Amygdala (tissue), 56 donors: ENCODE measurements around the gene ZNF787.

Source experiments
- DNase-seq, 56 donors: peaks; one replicate each; lab custom pipeline; 2025; lab: John Stamatoyannopoulos, UW

Gene ZNF787

DNA sequence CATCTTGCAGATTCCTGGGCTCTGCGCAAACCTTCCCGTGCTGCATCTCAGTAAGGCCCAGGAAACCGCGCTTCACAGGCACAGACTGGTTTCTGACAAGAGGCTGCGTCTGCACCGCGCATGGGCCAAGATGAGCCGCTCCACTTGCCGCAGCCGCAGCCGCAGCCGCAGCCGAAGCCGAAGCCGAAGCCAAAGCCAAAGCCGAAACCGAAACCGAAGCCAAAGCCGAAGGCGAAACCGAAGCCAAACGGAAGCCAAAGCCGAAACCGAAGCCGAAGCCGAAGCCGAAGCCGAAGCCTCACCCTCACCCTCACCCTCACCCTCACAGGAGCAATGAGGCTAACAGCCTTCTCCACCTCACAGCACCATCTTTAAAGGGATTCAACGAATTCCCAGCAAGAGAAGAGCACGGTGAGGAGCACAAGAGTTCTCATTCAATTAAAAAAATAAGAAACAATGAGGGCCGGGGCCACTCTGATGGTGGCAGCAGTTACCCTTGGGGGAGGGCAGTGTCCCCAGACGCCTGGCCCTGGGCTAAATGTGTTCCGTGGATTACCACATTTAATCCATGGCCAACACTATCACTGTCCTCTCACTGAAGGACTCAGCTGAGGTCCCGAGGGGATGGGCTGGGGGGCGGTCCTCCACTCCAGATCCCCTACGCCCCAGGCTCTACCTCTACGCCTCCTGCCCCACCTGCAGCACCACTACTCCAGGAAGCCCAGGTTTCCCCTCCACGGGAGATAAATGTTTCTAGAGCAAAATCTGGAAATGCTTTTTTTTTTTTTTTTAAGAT is 29.1 kb downstream of the ZNF787 start:
- peak in 2 of 56 donors; percentile 16 to 29 for DNase-seq

DNA sequence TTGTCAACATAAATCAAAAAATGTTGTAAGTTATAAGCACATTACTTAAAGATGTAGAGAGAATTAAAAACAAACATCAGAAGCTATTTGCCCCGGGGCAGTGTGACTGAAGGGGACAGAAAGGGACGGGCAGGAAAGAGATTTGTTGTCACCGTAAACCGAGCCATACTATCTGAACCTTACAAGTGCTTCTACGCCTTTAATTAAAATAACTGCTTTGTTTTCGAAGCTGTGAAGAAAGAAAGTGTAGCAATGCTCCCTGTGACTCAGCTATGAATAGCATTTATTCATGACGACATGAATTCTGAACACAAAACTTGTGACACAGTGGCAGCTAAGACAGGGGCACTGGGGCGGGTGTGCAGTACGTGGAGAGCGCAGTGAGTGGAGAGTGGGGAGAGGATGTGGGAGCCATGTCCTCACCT is 30.0 kb downstream of the ZNF787 start:
- peak in 12 of 56 donors; percentile 5 to 40 (median 18) for DNase-seq

DNA sequence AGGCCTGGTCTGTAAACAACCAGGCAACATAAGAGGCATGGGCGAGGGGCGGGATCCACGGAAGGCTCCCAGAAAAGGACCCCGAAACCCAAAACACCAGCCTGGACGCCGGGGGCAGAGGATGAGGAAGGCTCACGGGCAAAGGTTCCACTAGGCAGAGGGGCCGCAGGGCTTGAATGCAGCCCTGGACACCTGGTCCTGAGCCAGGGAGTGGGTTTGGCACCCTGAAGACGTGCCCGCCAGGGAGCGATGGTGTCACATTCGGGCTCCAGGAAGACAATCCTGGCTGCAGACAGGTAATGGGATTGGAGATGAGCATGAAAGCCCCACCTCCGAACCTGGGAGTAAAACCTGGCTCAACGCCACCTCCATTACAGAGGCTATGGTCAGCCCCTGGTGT is 31.8 kb downstream of the ZNF787 start:
- no peak for DNase-seq

DNA sequence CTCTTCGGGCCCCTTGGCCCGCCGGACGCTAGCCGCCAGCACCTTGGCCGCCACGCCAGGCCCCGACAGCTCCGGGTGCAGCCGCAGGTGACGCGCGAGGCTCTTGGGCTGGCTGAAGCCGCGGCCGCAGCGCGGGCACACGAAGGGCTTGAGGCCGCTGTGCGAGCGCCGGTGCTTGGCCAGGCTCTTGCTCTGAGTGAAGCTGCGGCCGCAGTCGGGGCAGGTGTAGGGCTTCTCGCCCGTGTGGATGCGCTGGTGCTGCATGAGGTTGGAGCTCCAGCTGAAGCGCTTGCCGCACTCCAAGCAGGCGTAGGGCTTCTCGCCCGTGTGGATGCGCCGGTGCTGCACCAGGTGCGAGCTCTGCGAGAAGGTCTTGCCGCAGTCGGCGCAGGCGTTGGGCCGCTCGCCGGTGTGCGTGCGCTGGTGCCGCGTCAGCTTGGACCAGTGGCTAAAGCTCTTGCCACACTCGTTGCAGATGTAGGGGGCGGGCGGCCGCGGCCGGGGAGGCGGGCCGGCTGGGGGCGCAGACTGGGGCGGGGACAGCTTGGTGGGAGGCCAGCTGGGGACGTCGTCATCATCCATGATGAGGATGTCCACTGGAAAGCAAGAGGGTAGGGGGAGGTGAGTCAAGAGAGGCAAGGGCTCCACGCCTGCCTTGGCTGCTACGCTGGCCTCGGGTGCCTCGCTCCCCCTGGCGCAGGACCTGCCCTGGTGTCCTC is 32.4 kb downstream of the ZNF787 start:
- DNase-seq: no peak

DNA sequence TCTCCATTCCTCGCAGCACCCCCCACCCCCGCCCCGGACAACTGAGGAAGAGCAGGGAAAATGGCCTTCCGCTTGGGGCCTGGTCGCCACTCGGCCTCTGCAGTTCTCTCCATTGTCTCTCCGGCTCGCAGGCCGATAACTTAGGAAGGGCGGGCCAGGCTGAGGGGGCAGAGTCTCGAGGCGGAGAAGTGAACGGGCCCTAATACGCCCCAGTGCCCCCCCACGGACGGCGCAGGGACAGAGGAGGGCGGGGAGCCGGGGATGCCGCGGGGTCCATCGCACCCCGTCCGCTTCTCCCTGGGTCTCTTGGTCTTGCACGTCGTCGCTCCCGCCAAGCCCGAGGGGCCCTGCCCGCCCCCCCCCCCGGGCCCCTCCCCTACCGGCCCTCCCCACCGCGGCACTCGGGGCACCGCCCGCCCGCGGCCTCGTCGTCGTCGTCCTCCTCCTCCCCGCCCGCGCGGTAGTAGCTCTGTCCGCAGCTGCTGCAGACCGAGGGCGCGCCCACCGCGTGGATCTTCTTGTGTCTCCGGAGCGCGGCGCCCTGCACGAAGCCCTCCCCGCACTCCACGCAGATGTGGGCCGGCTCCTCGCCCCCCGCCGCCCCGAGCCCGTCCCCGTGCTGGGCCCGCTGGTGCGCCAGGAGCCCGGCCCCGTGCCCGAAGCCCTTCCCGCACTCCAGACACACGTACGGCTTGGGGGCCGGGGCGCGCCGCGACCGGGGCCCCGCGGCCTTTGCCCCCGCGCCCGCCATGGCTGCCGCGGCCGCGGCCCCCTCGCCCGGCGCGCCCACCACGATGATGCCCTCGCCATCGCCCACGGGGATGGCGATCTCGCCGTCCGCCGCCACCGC is 33.2 kb downstream of the ZNF787 start:
- DNase-seq: no peak

DNA sequence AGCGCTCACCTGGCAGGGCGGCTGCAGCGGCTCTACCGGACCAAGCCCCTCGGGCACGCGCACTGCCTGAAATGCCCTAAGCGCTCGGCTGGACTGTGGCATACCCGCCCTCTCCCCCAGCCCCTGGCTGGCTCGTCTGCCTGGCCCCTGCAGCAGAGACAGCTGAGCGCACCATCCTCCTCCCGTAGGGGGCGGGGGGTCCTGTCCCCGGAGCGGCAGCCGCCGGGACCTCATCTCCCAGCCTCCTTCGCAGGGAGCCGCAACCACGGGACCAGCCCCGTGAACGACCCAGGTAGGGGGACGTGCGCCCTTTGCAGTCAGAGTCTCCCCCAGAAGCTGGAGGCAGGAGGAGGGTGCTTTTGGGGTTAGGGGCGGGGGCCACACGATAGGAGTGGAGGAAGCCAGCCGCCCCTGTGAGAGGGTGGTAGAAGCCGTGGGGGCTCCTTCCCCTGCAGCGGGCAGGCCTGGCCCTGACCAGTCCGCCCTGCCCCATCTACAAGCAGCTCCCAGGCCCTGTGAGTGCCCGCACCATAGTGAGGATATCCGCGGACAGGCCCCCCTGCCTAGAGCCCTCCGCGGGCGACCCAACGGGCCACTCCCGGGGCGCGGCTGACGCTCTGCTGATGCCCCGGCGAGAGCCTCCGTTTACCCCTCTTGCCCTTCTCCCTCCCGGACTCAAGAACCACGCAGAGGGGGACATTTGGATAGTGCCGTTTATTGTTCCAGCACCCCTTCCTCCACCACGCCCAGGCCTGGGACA is 34.2 kb downstream of the ZNF787 start:
- DNase-seq: no peak

DNA sequence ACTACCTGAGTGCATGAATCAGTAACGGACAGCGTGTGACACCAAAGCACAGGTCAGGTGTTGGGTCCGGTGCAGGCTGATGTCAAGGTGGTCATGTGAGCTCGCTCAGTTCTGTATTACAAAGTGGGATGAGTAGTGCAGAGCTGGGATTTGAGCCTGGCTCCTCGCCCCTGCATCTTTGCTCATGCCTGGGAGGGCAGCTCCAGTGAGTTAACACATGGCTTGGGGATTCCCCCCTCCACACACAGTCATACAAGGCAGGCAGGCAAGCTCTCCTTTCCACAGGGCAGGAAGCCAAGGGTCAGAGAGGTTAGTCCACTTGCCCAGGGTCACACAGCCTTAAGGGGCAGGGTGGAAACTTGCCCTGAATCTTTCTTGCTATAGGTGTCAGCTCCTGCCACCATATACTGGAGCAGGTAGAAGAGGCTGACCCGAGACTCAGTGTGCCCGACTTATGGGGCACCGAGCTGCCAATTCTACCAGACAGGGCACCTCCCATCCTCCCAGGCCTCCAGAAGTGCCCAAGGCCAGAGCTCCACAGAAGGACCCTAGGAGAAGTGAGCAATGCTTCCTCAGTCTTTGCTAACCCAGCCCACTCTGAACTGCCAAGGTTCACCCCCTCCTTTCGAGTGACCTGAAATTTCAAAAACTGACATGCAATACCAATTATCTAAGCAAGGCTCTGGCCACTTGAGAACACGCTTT is 35.4 kb downstream of the ZNF787 start:
- no peak for DNase-seq

DNA sequence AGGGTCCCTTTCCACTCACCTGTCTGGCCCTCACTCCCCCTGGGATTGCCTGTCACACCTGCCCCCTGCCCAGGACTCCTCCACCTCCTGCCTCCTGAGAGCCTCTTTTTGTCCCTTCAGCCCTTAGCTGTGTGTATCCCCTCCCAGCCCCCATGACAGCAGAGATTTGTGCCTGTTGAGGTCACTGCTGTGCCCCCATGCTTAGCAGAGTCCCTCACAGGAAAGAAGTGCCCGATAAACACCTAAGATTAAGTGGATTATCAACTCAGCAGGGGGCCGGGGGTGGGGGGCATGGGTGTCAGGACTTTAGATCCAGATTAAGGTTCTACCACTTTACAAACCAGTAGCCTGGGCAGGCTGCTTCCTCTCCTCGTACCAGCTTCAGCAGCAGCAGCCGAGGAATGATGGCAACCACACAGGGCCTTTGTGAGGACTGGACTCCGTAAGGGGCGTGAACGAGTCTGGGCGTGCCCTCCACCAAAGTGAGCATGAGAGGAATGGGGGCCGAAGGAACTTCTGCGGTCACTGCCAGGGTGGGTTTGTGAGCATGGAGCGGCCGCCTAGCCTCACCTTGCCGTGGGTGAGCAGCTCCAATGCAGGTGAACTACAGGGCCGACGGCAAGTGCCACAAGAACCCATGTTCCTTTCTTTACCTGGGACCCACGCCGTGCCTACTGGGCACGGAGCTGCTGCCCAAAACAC is 36.1 kb downstream of the ZNF787 start:
- no peak for DNase-seq

DNA sequence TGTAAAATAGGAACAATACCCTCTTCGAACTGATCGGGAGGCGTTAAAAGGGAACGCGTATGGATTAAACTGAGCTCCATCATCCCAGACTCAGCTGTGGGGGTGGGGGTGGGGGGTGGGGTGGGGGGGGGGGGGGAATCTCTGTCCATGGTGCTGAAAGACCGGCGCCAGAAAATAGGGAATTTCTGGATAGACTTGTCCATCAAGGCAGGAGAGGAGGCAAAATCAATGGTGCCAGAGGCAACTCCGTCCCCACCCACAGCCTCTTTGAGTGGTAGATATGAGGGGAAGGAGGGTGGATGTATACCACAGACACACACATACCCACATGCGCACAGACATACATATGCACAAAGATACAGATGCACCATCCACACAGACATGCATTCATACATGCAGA is 37.4 kb downstream of the ZNF787 start:
- DNase-seq: no peak

DNA sequence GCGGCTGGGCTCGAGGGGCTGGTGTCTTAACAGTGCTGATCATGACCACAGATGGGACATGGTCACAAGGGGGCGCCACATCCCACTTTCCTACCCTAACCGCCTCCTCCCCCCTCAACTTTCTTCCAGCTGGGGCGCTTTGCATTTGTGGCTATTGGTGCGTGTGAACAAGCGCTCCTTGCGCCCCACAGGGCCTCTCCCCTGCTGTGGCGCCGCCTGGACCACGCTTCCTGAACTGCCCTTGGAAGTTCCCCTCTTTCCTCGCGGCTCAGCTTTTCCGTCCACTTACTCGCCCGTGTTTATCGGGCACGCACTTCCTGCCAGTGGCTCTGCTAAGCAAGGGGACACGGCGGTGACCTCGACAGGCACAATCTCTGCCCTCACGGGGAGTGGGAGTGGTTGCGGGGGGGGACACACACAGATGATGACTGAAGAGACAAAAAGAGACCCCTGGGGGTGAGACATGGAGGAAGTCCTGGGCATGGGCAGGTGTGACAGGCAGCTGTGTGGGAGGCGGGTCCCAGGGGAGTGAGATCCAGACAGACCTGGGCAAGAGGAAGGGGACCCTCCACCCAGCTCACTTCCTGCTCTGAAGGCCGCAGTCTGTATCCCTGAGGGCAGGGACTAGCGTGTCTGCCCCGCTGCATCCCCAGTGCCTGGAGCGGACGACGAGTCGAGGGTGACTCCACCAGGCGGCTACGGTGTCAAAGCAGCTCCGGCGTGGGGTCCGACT is 40.3 kb downstream of the ZNF787 start:
- peak in 38 of 56 donors; percentile 3 to 78 (median 29) for DNase-seq

DNA sequence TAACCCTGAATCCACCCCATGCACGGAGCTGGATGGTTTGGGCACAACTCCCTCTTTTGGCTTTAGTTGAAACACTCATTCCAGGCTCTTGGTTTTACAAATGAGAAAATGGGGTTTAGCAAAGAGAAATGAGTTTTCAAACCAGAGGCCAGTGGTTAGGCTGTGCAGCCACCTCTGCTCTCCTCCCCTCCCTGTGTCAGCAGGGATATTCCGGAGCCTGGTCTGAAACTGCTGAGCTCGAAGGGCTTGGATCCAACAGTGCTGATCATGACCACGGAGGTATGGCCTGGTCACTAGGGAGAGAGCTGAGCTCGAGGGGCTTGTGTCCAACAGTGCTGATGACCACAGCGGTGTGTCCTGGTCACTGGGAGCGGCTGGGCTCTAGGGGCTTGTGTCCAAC is 41.5 kb downstream of the ZNF787 start:
- no peak for DNase-seq

DNA sequence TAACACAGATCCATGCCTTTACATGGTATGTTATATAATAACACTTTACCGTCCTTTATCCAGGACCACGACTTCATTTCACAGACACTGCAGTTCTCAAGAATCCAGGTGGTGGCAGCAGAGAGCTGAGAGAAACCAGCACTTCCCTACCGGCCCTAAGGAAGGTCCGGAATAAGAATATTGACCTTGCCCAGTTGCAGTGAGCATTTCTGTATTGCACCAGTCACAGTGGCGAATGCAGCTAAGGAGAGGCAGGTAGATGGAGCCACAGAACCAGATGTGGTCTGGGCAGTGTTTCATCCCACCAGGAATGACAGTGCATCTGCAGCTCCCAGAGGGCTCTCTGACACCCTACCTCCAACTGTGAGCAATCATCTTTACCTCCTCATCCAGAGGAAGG is 44.6 kb downstream of the ZNF787 start:
- peak in 15 of 56 donors; percentile 2 to 61 (median 16) for DNase-seq

DNA sequence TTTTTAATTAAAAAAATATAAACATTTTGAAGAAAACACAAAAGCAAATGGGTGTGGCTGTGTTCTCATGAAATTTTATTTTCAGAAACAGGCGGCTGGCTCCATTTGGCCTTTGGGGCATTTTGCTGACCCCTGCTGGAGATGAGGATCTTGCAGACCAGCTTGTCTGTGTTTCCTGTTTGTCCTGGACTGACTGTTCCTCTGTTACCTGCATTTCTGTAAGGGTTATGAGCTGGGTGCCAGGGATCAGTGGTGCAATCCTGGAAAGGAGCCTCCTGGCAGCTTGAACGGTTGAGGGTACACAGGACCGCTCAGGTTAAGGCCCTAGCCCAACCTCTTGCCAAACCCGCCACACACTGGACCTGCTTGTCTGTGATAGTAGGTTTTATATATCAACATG is 49.9 kb downstream of the ZNF787 start:
- no peak for DNase-seq

DNA sequence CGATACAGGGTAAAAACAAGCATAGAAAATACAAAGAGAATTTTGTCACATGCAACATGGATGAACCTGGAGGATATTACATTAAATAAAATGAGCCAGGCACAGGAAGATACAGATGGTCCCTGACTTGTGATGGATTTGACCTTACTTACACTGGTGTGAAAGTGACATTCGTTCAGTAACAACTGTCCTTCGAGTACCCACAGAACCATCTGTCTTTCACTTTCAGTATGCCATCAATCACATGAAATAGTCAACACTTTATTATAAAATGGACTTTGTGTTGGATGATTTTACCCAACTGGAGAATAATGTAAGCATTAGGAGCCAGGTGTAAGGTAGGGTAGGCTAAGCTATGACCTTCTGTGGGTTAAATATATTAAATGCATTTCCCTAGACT is 51.5 kb downstream of the ZNF787 start:
- no peak for DNase-seq

DNA sequence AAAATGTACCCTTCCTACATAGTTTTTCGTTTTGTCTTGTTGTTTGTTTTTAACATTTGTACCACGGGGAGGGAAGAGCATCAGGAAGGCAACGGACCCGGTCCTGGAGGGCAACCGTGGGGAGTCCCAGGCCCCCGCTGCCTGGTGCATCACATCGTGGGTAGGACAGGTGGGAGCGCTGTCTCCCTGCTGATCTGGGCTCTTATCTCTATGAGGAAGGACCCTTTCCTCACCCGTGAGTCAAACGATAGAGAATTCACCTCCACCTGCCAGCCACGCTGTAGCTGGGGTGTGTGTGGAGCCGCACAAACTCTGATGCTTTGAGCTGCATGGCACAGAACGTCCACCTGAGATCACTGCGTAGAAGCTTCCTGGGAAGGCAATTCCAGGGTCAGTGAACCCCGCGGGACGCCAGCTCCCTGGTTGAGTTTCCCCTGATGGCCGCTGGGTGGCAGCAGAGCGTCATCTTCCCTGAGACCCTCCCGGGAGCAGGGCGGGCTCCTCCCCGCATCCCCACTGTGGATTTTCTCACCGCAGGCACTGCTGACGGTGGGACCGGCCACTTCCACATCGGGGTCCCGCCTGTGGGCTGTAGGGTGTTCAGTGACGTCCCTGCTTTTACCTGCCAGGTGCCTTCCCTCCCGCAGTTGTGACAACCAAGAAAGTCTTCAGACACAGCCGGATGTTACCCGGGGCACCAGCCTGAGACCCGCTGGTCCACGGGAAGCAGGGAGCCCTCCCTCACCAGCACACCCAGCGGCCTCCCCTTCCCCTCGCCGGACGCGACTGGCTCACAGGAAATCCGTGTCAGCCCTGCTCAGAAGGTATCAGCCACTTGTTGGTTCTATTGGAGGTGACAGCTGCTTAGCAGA is 54.7 kb downstream of the ZNF787 start:
- DNase-seq: peak in 43 of 56 donors; percentile 4 to 75 (median 35)

DNA sequence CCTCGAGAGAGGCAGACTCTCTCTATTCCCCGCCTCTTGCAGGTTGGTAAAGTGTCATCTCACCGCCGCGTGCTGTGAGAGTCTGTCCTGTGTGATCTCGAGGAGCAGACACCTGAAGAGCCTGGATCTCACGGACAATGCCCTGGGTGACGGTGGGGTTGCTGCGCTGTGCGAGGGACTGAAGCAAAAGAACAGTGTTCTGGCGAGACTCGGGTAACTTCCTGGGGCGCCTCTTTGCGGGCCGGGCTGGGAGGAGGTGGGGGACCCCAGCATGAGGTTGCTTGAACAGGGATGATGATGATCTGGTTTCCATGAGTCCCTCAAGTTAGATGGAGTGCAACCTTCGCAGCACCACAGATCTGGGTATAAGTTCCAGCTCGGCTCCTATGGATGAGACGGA is 67.5 kb downstream of the ZNF787 start:
- DNase-seq: no peak
